Measurements from ENCODE around the gene MAMDC2.

- TF ChIP-seq CTCF (IDR thresholded peaks at IDR 0.05) = no peak
- TF ChIP-seq EZH2 (IDR thresholded peaks at IDR 0.05; ENCODE audit: borderline replicate concordance, insufficient read depth, low read depth, low read length, poor library complexity, severe bottlenecking) = no peak
Observed at GRCh38 chr9:70147651-70148050, 104.0 kb downstream of the MAMDC2 start.

Data from B cell (primary cell).